IMR-90 (cell line): ENCODE measurements around the gene PLCH1. TPM values are rescaled to one million over a fixed set of nuclear protein-coding genes. Genes with fewer than 3 reads are reported as not detected.

Experiments used
- ATAC-seq: fragments of 200-7000 bp; cut with Tn5 transposase; 2 replicates; pipeline ENCODE4 v1.9.1; 2020; ENCODE audit warnings: low read depth, mild to moderate bottlenecking, moderate library complexity
- BruUV-seq: library from RNA; stranded (reverse); fragments of 400-500 nt; replicated peaks from 2 replicates; lab custom pipeline; 2021; lab: Mats Ljungman, UMichigan
- CTCF ChIA-PET: fragments of 300-600 bp; formaldehyde crosslinking; extraction: SDS; loops from one replicate; lab custom pipeline; 2021; ENCODE audit warnings: antibody characterized with exemption; lab: Yijun Ruan, JAX
- POLR2A ChIA-PET: fragments of 300-600 bp; sonication (Branson Sonifier 250); formaldehyde crosslinking; loops from one replicate; lab custom pipeline; 2022; ENCODE audit warnings: antibody characterized with exemption; ENCODE audit not compliant: unreplicated experiment; lab: Charles Lee
- DNase-seq: peaks from one replicate; pipeline ENCODE4 v3.0.0; 2013
- H2AFZ ChIP-seq: replicated peaks from 2 replicates; pipeline ENCODE3; 2013; ENCODE audit warnings: low read length, mild to moderate bottlenecking; ENCODE audit not compliant: poor library complexity
- H2AK5ac ChIP-seq: 2 replicates; pipeline ENCODE4 v1.6.1; 2013; ENCODE audit warnings: low read depth, low read length, inconsistent platforms
- H2AK9ac ChIP-seq: replicated peaks from 2 replicates; pipeline ENCODE3; 2013; ENCODE audit warnings: mild to moderate bottlenecking, low read depth, low read length, moderate library complexity; ENCODE audit not compliant: poor library complexity
- H2BK120ac ChIP-seq: 2 replicates; pipeline ENCODE4 v1.6.1; 2013; ENCODE audit warnings: low read depth, low read length, inconsistent platforms
- H2BK15ac ChIP-seq: 3 replicates; pipeline ENCODE4 v1.6.1; 2013; ENCODE audit warnings: low read depth, low read length, inconsistent platforms
- H2BK20ac ChIP-seq: 2 replicates; pipeline ENCODE4 v1.6.1; 2013; ENCODE audit warnings: low read depth, mild to moderate bottlenecking, inconsistent platforms, low read length, moderate library complexity
- H2BK5ac ChIP-seq: 2 replicates; pipeline ENCODE4 v1.6.1; 2013; ENCODE audit warnings: mild to moderate bottlenecking, low read depth, low read length, inconsistent platforms; ENCODE audit not compliant: poor library complexity, severe bottlenecking
- H3K14ac ChIP-seq: replicated peaks from 2 replicates; pipeline ENCODE4 v1.6.1; 2013; ENCODE audit warnings: low read depth, low read length, inconsistent platforms
- H3K18ac ChIP-seq: 2 replicates; pipeline ENCODE4 v1.6.1; 2013; ENCODE audit warnings: low read depth, low read length, control low read depth
- H3K23ac ChIP-seq: 2 replicates; pipeline ENCODE4 v1.6.1; 2013; ENCODE audit warnings: low read depth, low read length, inconsistent platforms
- H3K27ac ChIP-seq: 2 replicates; pipeline ENCODE4 v1.5.1; 2013; ENCODE audit warnings: mild to moderate bottlenecking, control low read depth, low read length; ENCODE audit not compliant: insufficient read depth
- H3K27me3 ChIP-seq: 2 replicates; pipeline ENCODE4 v1.6.1; 2013; ENCODE audit warnings: low read length; ENCODE audit not compliant: control insufficient read depth, insufficient read depth
- H3K36me3 ChIP-seq: 2 replicates; pipeline ENCODE4 v1.6.1; 2013; ENCODE audit warnings: low read length, mixed read lengths; ENCODE audit not compliant: control insufficient read depth, insufficient read depth
- H3K4ac ChIP-seq: 2 replicates; pipeline ENCODE4 v1.6.1; 2013; ENCODE audit warnings: low read depth, low read length, inconsistent platforms
- H3K4me1 ChIP-seq: 2 replicates; pipeline ENCODE4 v1.6.1; 2013; ENCODE audit warnings: low read length, mixed read lengths; ENCODE audit not compliant: control insufficient read depth, insufficient read depth
- H3K4me2 ChIP-seq: 2 replicates; pipeline ENCODE4 v1.6.1; 2013; ENCODE audit warnings: low read depth, mild to moderate bottlenecking, control low read depth, low read length, moderate library complexity
- H3K4me3 ChIP-seq: 2 replicates; pipeline ENCODE4 v1.5.1; 2013; ENCODE audit warnings: low read depth, mild to moderate bottlenecking, control low read depth, low read length, moderate library complexity; ENCODE audit not compliant: insufficient read depth
- H3K56ac ChIP-seq: 2 replicates; pipeline ENCODE4 v1.6.1; 2013; ENCODE audit warnings: low read length, inconsistent platforms; ENCODE audit not compliant: insufficient read depth; ENCODE audit errors: extremely low read depth
- H3K79me1 ChIP-seq, 2 experiments: 2 replicates each; pipeline ENCODE4 v1.6.1; 2013; ENCODE audit warnings: low read length in 2 of 2, inconsistent platforms in 1 of 2, low read depth in 1 of 2
- H3K9ac ChIP-seq: 2 replicates; pipeline ENCODE4 v1.6.1; 2013; ENCODE audit warnings: low read depth, low read length, control low read depth
- H3K9me1 ChIP-seq: 2 replicates; pipeline ENCODE4 v1.6.1; 2013; ENCODE audit warnings: low read length, inconsistent platforms; ENCODE audit not compliant: insufficient read depth
- H3K9me3 ChIP-seq: 2 replicates; pipeline ENCODE4 v1.6.1; 2013; ENCODE audit warnings: low read length; ENCODE audit not compliant: control insufficient read depth, insufficient read depth
- H4K20me1 ChIP-seq: 2 replicates; pipeline ENCODE4 v1.6.1; 2013; ENCODE audit warnings: low read length, inconsistent platforms; ENCODE audit not compliant: insufficient read depth
- H4K5ac ChIP-seq: 2 replicates; pipeline ENCODE4 v1.6.1; 2013; ENCODE audit warnings: mild to moderate bottlenecking, low read depth, low read length, control low read depth
- H4K8ac ChIP-seq, 2 experiments: 2 replicates each; pipeline ENCODE4 v1.6.1; 2013; ENCODE audit warnings: low read depth in 2 of 2, low read length in 2 of 2, control low read depth in 1 of 2, inconsistent platforms in 1 of 2
- H4K91ac ChIP-seq: 2 replicates; pipeline ENCODE4 v1.6.1; 2013; ENCODE audit warnings: low read depth, low read length, inconsistent platforms; ENCODE audit not compliant: insufficient read depth
- BHLHE40 ChIP-seq: fragments of 150-350 bp; IDR thresholded peaks from 2 replicates; pipeline ENCODE4 v1.6.1; 2016; ENCODE audit warnings: mild to moderate bottlenecking, low read depth, low read length
- CEBPB ChIP-seq: IDR thresholded peaks from 2 replicates; pipeline ENCODE4 v1.6.1; 2012; ENCODE audit warnings: low read depth, low read length, improper control_type of control experiment
- CTCF ChIP-seq: conservative IDR thresholded peaks from 2 replicates; pipeline ENCODE4 v1.5.1; 2012; ENCODE audit warnings: mild to moderate bottlenecking, low read depth, low read length, improper control_type of control experiment
- ELK1 ChIP-seq: fragments of 150-350 bp; IDR thresholded peaks from 2 replicates; pipeline ENCODE4 v1.6.1; 2016; ENCODE audit warnings: low read depth, mild to moderate bottlenecking, low read length, moderate library complexity, borderline replicate concordance
- FOS ChIP-seq: fragments of 150-350 bp; IDR thresholded peaks from 2 replicates; pipeline ENCODE4 v1.6.1; 2016; ENCODE audit warnings: low read depth, low read length
- MAFK ChIP-seq: IDR thresholded peaks from 2 replicates; pipeline ENCODE4 v1.6.1; 2012; ENCODE audit warnings: low read depth, low read length, improper control_type of control experiment
- MAZ ChIP-seq: IDR thresholded peaks from 2 replicates; pipeline ENCODE4 v1.6.1; 2012; ENCODE audit warnings: low read depth, mild to moderate bottlenecking, low read length, improper control_type of control experiment, moderate library complexity, borderline replicate concordance
- MXI1 ChIP-seq: IDR thresholded peaks from 2 replicates; pipeline ENCODE4 v1.6.1; 2012; ENCODE audit warnings: low read depth, mild to moderate bottlenecking, low read length, moderate library complexity, borderline replicate concordance
- NFE2L2 ChIP-seq: fragments of 150-350 bp; IDR thresholded peaks from 2 replicates; pipeline ENCODE4 v1.6.1; 2016; ENCODE audit warnings: low read depth, mild to moderate bottlenecking, low read length
- POLR2A ChIP-seq: IDR thresholded peaks from 2 replicates; pipeline ENCODE4 v1.6.1; 2012; ENCODE audit warnings: mild to moderate bottlenecking, low read depth, low read length
- RAD21 ChIP-seq: IDR thresholded peaks from 2 replicates; pipeline ENCODE4 v1.6.1; 2012; ENCODE audit warnings: low read length, improper control_type of control experiment
- RCOR1 ChIP-seq: IDR thresholded peaks from 2 replicates; pipeline ENCODE4 v1.6.1; 2012; ENCODE audit warnings: mild to moderate bottlenecking, low read length, improper control_type of control experiment; ENCODE audit not compliant: insufficient replicate concordance
- RFX5 ChIP-seq: IDR thresholded peaks from 2 replicates; pipeline ENCODE4 v1.8.0; 2012; ENCODE audit warnings: low read depth, mild to moderate bottlenecking, low read length, moderate library complexity
- SMC3 ChIP-seq: fragments of 150-350 bp; IDR thresholded peaks from 2 replicates; pipeline ENCODE4 v1.6.1; 2016; ENCODE audit warnings: low read depth, mild to moderate bottlenecking, antibody characterized with exemption, low read length, moderate library complexity
- dilution Hi-C: fragments of 300-500 bp; cut with HindIII; formaldehyde crosslinking; loops from one replicate; pipeline ENCODE4 v1.14.3; 2018; ENCODE audit warnings: low sequenced_read_pairs; ENCODE audit not compliant: unreplicated experiment
- in situ Hi-C: fragments of 300-500 bp; cut with MboI; formaldehyde crosslinking; loops from 3 replicates; pipeline ENCODE4 v1.14.3; 2019; ENCODE audit warnings: low sequenced_read_pairs, inconsistent platforms, mixed read lengths
- intact Hi-C: fragments of 100-400 bp; cut with micrococcal nuclease; formaldehyde crosslinking; loops from 2 replicates; pipeline ENCODE4 v1.10.0; 2022
- polyA plus RNA-seq, 3 experiments: library from polyadenylated mRNA; depleted of rRNA; stranded (reverse); fragments of >200 nt; gene quantifications; 2 replicates each; pipeline ENCODE4 v1.2.3, GENCODE V29; 2012; ENCODE audit warnings: low replicate concordance in 1 of 3
- total RNA-seq: library from RNA; depleted of rRNA; stranded (reverse); fragments of >200 nt; gene quantifications from 2 replicates; pipeline ENCODE4 v1.2.3, GENCODE V29; 2012

The PLCH1 gene
- total and polyA plus RNA-seq, 2 of the 4 experiments (the other 2 are of a cell fraction): not detected

GRCh38 chr3:155780291-155780690, 35.4 kb upstream of the PLCH1 start:
- BruUV-seq: no TSS peak
- Histone ChIP-seq H3K9me3 (0 out of 2 replicates have a peak, but pooled peaks cover 2% of the 10 kb centered on the region), H3K9ac (no peak overlapping the region), H4K5ac (no peak overlapping the region), H3K18ac (no peak overlapping the region), H2BK120ac (no peak overlapping the region), H3K4ac (no peak overlapping the region), H2AK9ac (no peak overlapping the region), H2BK20ac (no peak overlapping the region), H3K56ac (no peak overlapping the region), H3K4me1 (peaks cover 2% of the 10 kb centered on the region; the same call in 1 of the 2 replicates), H4K91ac (no peak overlapping the region), H3K27ac (no peak overlapping the region), H3K23ac (no peak overlapping the region; the same call in 1 of the 2 replicates), H4K20me1 (no peaks in the 10 kb centered on the region), H2BK5ac (no peak overlapping the region), H3K27me3 (no peaks in the 10 kb centered on the region), H3K4me2 (no peak overlapping the region), H3K36me3 (no peaks in the 10 kb centered on the region), H2AK5ac (no peak overlapping the region), H3K14ac (no peak overlapping the region), H4K8ac (no peak overlapping the region), H3K79me1 (no peaks in the 10 kb centered on the region), H3K4me3 (no peak overlapping the region), H3K9me1 (no peaks in the 10 kb centered on the region), H2AFZ (no peak overlapping the region), H2BK15ac (no peak overlapping the region)
- intact Hi-C loops (no loop called here), dilution Hi-C loops (no loop called here), in situ Hi-C loops (no loop called here)
- TF ChIP-seq MXI1 (no peak), SMC3 (no peak), RCOR1 (no peak), NFE2L2 (no peak), RAD21 (no peak), POLR2A (no peak), ELK1 (no peak), CEBPB (no peak), MAZ (no peak), RFX5 (no peak), FOS (no peak), MAFK (no peak), BHLHE40 (no peak), CTCF (no peak)
- ChIA-PET POLR2A (no interaction called here), CTCF (interaction anchor here (0.6 to 0.9 kb wide), 2 partner anchors 26 to 390 kb away, joined by 3 to 5 read pairs; partner anchors contain the start of gene C3orf33)
- no peak for ATAC-seq
- no peak for DNase-seq
